GM12872 (cell line): ENCODE results near the gene RAP1GAP2.

Experiments used
- TF ChIP-seq, protein P1 (sequence below): IDR thresholded peaks from 3 replicates; pipeline ENCODE4 v1.5.1; 2011; ENCODE audit warnings: low read depth, mild to moderate bottlenecking, low read length, moderate library complexity; ENCODE audit not compliant: insufficient read depth

The RAP1GAP2 gene

DNA sequence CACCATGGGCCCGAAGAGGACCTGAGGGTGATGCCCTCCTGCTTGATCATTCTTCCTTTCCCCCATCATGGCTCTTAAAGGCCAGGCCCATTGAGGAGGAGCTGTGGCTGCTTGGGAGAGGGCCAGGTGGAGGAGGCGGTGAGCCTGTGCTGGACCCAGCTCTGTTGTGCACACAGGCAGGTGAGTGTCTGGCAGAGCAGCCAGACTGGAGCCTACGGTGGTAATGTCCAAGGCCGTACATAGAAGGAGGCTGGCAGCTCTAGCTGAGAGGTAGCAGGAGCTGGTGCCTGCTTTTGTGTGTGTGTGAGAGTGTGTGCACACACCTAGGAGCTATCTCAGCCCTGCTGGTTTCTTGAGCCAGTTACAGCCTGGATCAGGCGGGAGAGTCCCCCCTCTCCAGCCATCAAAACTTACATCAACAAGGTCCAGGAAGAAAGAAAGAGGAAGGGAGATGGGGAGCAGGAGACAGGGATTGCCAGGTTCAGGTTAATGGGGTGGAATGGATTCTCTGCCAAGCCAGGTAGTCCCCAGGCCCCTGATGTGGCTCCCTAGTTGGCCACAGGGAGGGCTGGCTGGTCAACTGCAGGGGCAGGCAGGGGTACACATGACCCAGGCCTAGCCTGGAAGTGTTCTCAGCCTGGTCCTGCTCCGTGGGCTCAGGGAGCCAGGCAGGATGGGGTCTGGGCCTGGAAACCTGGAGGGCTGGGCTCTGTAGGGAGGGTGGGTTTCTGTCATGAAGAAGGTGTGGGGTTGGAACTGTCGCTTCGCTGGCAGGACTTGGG lies 107.1 kb downstream of the RAP1GAP2 start:
- TF ChIP-seq, protein P1, sequence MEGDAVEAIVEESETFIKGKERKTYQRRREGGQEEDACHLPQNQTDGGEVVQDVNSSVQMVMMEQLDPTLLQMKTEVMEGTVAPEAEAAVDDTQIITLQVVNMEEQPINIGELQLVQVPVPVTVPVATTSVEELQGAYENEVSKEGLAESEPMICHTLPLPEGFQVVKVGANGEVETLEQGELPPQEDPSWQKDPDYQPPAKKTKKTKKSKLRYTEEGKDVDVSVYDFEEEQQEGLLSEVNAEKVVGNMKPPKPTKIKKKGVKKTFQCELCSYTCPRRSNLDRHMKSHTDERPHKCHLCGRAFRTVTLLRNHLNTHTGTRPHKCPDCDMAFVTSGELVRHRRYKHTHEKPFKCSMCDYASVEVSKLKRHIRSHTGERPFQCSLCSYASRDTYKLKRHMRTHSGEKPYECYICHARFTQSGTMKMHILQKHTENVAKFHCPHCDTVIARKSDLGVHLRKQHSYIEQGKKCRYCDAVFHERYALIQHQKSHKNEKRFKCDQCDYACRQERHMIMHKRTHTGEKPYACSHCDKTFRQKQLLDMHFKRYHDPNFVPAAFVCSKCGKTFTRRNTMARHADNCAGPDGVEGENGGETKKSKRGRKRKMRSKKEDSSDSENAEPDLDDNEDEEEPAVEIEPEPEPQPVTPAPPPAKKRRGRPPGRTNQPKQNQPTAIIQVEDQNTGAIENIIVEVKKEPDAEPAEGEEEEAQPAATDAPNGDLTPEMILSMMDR: no peak

DNA sequence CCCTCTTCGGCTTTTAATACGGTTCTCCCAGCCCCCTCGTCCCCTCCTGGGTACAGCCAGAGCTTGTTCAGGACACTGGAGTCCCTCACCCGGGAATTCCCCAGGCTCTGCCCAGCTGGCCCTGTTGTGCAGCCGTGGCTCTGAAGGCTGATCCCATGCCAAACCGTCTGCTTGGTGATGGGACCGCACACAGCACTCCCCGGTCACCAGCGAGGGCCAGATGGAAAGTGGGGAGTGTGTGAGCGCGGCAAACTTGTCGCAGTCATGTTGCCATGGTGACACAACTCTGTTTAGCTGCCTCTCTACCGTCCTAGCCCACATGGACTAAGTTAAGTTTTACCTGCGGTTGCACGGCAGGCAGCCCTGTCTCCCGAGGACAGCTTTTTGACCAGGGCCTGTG lies 107.9 kb downstream of the RAP1GAP2 start:
- TF ChIP-seq, protein P1: no peak

DNA sequence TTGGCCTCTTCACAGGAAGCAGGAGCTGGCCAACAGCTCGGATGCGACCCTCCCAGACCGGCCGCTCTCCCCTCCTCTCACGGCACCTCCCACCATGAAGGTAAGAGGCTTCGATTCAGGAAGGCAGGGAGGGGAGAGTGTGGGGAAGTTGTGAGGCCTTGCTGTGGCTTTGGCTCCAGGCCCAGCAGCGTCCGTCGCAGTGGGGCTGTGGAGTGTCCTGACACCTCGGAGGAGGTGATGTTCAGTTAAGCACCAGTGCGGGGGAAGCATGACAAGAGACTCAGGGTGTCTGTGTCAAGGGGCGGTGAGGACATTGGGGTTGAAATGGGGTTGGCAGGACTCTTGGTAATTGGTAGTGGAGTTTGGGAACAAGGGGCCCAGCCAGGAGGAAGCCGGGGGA lies 109.0 kb downstream of the RAP1GAP2 start:
- TF ChIP-seq, protein P1: no peak

DNA sequence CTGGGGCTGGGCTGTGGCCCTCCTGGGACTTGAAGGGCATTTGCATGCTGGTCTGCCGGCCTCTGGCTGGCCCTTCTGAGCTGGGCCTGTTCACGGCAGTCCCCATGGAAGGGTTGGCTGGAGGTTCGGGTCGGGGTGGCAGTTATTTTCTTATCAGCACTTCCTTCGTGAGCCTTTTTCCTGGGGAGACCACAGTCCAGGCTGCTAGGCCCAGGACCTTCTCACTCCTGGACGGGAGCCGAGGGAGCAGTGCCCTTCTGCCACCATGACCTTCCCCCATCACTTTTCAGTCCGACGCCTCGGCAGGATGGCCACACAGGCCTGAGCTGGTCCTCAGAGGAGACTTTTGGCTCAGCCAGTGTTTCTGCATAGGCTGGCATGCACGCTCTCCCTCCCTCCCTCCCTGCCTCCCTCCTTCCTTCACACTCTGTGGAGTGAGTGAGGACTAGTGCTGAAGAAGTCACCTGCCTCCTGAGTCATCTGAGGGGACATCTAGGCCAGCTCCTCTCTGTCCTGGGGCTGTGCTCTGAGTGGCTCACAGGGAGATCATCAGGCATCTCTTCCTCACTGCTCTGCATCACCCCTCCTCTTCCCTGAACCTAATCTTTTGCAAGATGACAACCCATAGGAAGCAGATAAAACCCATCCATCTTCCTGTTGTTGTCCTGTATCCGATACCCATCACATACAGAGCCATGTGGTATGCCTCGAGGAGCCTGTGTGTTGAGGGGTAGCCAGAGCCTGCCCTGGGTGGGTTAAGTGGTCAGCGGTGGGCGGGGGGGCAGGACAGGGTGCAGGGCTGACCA lies 109.7 kb downstream of the RAP1GAP2 start:
- TF ChIP-seq, protein P1: no peak

DNA sequence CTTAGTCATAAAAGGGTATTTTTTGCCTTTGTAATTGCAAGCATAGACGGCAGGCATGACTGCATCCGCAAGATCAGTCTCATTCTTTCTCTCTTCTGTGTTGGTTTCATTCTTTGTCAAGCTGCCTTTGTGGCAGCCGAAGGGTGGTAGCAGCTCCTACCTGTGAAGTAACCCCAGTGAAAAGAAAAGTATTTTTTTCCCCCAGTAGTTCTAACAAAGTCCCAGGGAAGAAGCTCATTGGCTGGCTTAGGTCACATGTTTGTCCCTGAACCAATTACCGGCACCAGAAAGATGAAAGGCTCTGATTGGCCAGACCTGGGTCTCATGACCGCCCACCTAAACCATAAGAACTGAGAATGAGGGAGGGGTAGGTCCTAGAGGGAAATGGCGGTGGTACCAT lies 110.7 kb downstream of the RAP1GAP2 start:
- TF ChIP-seq, protein P1: no peak

DNA sequence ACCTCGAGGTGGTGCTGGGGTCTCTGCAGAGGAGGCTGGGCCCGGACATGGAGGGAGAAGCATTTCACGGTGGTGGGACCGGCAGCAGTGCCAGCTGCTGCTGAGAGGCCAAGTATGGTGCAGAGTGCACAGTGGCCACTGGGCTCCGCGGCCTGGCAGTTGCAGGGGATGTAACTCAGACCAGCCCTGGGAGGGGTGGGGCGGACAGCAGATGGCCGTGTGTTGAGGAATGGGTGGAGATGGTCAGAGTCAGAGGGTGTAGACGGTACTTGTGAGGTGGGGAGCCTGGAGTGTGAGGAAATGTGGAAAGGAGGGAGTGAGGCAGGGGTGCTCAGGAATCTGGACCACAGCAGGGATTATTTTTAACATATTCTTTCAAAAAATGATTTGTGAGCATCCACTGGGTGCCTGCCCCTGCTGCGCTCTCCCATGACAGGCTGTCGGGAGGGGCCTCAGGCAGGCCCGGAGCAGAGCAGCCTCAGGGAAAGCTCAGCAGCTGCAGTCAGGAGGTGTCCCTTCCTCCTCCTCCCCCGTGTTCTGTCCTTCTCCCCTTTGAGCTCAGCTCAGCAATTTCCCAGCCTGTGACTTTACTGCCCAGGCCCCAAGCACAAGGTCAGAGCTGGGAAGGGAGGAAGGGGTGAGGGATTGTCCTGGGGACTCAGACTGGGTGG lies 113.1 kb downstream of the RAP1GAP2 start:
- TF ChIP-seq, protein P1: no peak

DNA sequence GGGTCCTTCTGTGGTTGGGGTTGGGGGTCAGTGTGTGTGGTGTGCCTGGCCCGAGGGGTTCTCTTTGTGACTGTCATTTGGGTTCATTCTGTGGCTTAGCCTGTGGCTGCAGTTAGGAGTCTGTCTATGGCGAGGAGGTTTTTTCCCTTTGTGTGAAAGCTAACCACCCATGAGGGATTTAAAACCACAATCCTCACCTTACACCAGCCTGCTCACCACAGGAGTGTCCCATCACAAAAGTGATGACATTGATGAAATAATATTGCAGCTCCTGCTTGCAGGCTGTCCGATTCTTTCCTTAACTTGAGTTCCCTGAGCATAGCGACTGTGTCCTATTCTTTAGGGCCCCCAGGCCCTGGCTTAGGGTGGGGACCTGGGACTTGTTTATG lies 113.6 kb downstream of the RAP1GAP2 start:
- TF ChIP-seq, protein P1: no peak
